A673 (cell line): ENCODE data around the gene OR12D1. TPM values are rescaled to one million over a fixed set of nuclear protein-coding genes. Genes with fewer than 3 reads are reported as not detected.
"Not testable (repeated sequence)": the region's sequence is repeated elsewhere in the genome, so short reads cannot be mapped to it uniquely, and the experiment has no call there.

Experiments
- BruUV-seq: library from RNA; stranded (reverse); fragments of 400-500 nt; replicated peaks from 2 replicates; lab custom pipeline; 2021; lab: Mats Ljungman, UMichigan
- CTCF ChIA-PET: fragments of 300-600 bp; sonication (Branson Sonifier 250); formaldehyde crosslinking; loops from one replicate; lab custom pipeline; 2022; ENCODE audit warnings: antibody characterized with exemption; lab: Charles Lee
- POLR2A ChIA-PET: fragments of 300-600 bp; sonication (Branson Sonifier 250); formaldehyde crosslinking; loops from one replicate; lab custom pipeline; 2022; ENCODE audit warnings: antibody characterized with exemption; ENCODE audit not compliant: low non-redundant PET; lab: Charles Lee
- DNase-seq: peaks from one replicate; pipeline ENCODE4 v3.0.0-alpha.2; 2015; ENCODE audit warnings: low spot score
- H3K27ac ChIP-seq: fragments of 200-600 bp; sonication (generic); 2 replicates; pipeline ENCODE4 v1.5.1; 2016; ENCODE audit warnings: mixed run types, low read depth, mild to moderate bottlenecking, mixed read lengths, antibody characterized with exemption, low read length; ENCODE audit not compliant: poor library complexity, severe bottlenecking
- H3K27me3 ChIP-seq: fragments of 200-600 bp; sonication (generic); replicated peaks from 2 replicates; pipeline ENCODE4 v1.6.1; 2017; ENCODE audit warnings: mixed run types, low read depth, mild to moderate bottlenecking, mixed read lengths, antibody characterized with exemption, low read length; ENCODE audit not compliant: insufficient read depth, poor library complexity
- H3K36me3 ChIP-seq: fragments of 200-600 bp; sonication (generic); 2 replicates; pipeline ENCODE4 v1.6.1; 2016; ENCODE audit warnings: mixed run types, mild to moderate bottlenecking, mixed read lengths, antibody characterized with exemption, low read length; ENCODE audit not compliant: insufficient read depth, poor library complexity, severe bottlenecking
- H3K4me1 ChIP-seq: fragments of 200-600 bp; sonication (generic); 2 replicates; pipeline ENCODE4 v1.6.1; 2017; ENCODE audit warnings: mixed run types, mild to moderate bottlenecking, mixed read lengths, antibody characterized with exemption, low read length; ENCODE audit not compliant: insufficient read depth, poor library complexity, severe bottlenecking
- H3K4me3 ChIP-seq: fragments of 200-600 bp; sonication (generic); 2 replicates; pipeline ENCODE4 v1.5.1; 2016; ENCODE audit warnings: low read depth, mixed run types, mild to moderate bottlenecking, mixed read lengths, low read length; ENCODE audit not compliant: poor library complexity, severe bottlenecking
- H3K9me3 ChIP-seq: fragments of 200-600 bp; sonication (generic); 2 replicates; pipeline ENCODE4 v1.6.1; 2016; ENCODE audit warnings: mixed run types, low read depth, mild to moderate bottlenecking, mixed read lengths, antibody characterized with exemption, low read length; ENCODE audit not compliant: poor library complexity, severe bottlenecking
- EZH2 ChIP-seq: fragments of 200-600 bp; sonication (generic); IDR thresholded peaks from 2 replicates; pipeline ENCODE4 v1.6.1; 2017; ENCODE audit warnings: borderline replicate concordance, low read depth, mild to moderate bottlenecking, mixed read lengths, antibody characterized with exemption, low read length; ENCODE audit not compliant: poor library complexity, severe bottlenecking
- intact Hi-C: fragments of 100-400 bp; cut with micrococcal nuclease; formaldehyde crosslinking; loops from one replicate; pipeline ENCODE4 v1.10.0; 2022; ENCODE audit not compliant: unreplicated experiment
- total RNA-seq: library from RNA; stranded (reverse); gene quantifications from 2 replicates; pipeline ENCODE4 v1.2.3, GENCODE V29; 2021
- TF ChIP-seq, protein P1 (sequence below): fragments of 300-800, 200-600 bp; sonication (generic); conservative IDR thresholded peaks from 2 replicates; pipeline ENCODE4 v1.5.1; 2017; ENCODE audit warnings: low read depth, mild to moderate bottlenecking, antibody characterized with exemption, low read length, moderate library complexity, mixed read lengths

Gene OR12D1
- total RNA-seq, 1 experiment from 2014 or later, result not detected

DNA sequence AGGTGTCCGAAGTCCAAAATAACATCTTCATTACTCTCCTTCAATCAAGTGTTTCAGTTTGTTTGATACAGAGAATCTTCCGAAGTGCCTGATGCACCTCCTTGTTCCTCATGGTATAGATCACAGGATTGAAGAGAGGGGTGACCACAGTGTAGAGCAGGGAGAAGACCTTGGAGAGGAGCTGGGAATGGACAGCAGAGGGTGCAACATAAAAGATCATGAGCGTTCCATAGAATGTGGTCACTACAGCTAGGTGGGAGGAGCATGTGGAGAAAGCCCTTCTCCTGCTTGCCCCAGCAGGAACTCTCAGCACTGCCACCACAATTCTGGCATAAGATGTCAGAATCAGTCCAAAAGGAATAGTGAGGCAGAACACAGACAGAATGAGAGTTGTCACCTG is 11.9 kb downstream of the OR12D1 start:
- H3K4me1 ChIP-seq, result no peaks in the 10 kb centered on the region
- H3K27me3 ChIP-seq, result peaks cover 30% of the 10 kb centered on the region
- CTCF ChIA-PET, result no interaction called here
- intact Hi-C loops, result no loop called here
- POLR2A ChIA-PET, result no interaction called here
- H3K27ac ChIP-seq, result no peak overlapping the region
- no peak for DNase-seq
- H3K36me3 ChIP-seq, result no peaks in the 10 kb centered on the region
- H3K9me3 ChIP-seq, result no peaks in the 10 kb centered on the region
- TF ChIP-seq, protein P1, sequence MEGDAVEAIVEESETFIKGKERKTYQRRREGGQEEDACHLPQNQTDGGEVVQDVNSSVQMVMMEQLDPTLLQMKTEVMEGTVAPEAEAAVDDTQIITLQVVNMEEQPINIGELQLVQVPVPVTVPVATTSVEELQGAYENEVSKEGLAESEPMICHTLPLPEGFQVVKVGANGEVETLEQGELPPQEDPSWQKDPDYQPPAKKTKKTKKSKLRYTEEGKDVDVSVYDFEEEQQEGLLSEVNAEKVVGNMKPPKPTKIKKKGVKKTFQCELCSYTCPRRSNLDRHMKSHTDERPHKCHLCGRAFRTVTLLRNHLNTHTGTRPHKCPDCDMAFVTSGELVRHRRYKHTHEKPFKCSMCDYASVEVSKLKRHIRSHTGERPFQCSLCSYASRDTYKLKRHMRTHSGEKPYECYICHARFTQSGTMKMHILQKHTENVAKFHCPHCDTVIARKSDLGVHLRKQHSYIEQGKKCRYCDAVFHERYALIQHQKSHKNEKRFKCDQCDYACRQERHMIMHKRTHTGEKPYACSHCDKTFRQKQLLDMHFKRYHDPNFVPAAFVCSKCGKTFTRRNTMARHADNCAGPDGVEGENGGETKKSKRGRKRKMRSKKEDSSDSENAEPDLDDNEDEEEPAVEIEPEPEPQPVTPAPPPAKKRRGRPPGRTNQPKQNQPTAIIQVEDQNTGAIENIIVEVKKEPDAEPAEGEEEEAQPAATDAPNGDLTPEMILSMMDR, result no peak
- no peak for TF ChIP-seq EZH2
- no TSS peak for BruUV-seq
- H3K4me3 ChIP-seq, result no peak overlapping the region

DNA sequence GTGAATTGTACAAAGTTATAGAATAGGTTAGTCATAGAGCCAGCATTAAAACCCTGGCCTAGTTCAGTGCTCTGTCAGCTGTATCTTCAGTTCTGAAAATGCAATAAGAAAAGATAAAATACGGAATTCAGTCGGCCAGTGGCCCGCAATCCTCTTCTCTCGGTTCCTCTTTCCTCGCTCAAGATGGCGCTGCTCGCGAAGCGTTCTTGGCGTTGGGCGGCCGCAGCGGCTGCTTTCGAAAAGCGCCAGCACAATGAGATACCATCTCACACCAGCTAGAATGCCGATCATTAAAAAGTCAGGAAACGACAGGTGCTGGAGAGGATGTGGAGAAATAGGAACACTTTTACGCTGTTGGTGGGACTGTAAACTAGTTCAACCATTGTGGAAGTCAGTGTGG is 22.0 kb downstream of the OR12D1 start:
- DNase-seq, CTCF ChIA-PET: not testable (repeated sequence)

DNA sequence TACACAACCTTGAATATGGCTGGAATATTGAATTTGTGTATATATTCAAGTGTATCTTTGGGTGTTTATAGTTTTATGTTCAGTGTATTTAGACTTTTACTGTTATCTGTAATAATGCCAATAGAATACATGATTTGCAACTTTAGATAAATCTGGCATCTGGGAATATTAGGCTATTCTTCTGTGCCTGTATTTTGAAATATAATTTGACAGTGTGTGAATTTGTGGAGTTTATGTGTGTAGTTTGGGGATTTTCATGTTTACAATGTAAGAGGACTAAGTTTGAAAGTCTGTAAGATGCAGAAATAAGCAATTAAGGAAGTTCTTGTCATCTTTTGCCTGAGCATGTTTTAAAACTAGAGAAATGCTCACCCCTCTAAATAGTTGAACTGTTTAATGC is 24.3 kb downstream of the OR12D1 start, which contains the start of gene OR10C1:
TSS of gene OR10C1 (plus strand) at position 301 of the 400 bp plus-strand sequence. CDS start 710 bp downstream, outside the sequence.
- no peak within 1 kb of the TSS for H3K4me3 ChIP-seq
- intact Hi-C loops, result no loop called here
- ChIA-PET POLR2A (no interaction called here), CTCF (no interaction called here)
- peaks cover 31% of the 10 kb centered on the region for H3K27me3 ChIP-seq
- no peaks in the 10 kb centered on the region for H3K9me3 ChIP-seq
- no peak within 1 kb of the TSS for H3K27ac ChIP-seq
- no peak for TF ChIP-seq EZH2
- TF ChIP-seq, protein P1, result no peak
- no TSS peak for BruUV-seq
- H3K36me3 ChIP-seq, result no peaks in the 10 kb centered on the region
- H3K4me1 ChIP-seq, result no peaks in the 10 kb centered on the region
- DNase-seq, result no peak

More for the DNA sequence above, 22.0 kb downstream of the OR12D1 start:
- intact Hi-C loops, H3K9me3 ChIP-seq, H3K27ac ChIP-seq, BruUV-seq, H3K4me3 ChIP-seq, H3K36me3 ChIP-seq, POLR2A ChIA-PET, H3K4me1 ChIP-seq: not testable (repeated sequence)
- H3K27me3 ChIP-seq, result peaks cover 25% of the 10 kb centered on the region

DNA sequence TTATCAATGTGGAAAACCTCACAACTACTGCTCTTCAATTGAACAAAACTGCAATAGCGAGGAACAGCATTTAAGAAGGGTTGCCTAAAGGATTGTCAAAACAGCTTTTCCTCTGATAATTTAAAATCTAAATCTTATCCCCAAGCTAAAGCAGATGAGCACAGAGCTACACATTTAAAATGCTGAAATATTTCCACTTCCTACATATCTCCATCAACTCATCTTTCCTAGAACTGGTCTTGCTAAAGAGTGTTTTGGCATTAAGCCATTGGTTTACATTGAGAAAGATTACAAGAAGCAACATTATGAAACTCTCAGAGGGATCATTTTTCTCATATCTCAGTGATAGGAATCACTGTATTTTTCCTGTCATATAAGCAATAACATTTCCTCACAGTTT is 28.0 kb downstream of the OR12D1 start:
- intact Hi-C loops, result no loop called here
- ChIA-PET POLR2A (no interaction called here), CTCF (no interaction called here)
- Histone ChIP-seq H3K4me3 (no peak overlapping the region), H3K4me1 (no peaks in the 10 kb centered on the region), H3K27ac (no peak overlapping the region), H3K36me3 (no peaks in the 10 kb centered on the region), H3K9me3 (no peaks in the 10 kb centered on the region), H3K27me3 (peaks cover 31% of the 10 kb centered on the region)
- no peak for TF ChIP-seq EZH2
- TF ChIP-seq, protein P1, result no peak
- no peak for DNase-seq
- BruUV-seq, result no TSS peak

DNA sequence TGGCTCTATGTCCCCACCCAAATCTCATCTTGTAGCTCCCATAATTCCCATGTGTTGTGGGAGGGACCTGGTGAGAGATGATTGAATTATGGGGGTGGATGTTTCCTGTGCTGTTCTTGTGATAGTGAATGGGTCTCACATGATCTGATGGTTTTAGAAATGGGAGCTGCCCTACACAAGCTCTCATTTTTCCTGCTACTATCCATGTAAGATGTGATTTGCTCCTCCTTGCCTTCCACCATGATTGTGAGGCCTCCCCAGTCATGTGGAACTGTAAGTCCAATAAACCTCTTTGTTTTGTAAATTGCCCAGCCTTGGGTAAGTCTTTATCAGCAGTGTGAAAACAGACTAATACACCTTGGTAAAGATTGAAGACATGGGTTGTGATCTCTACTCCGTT is 29.3 kb downstream of the OR12D1 start:
- BruUV-seq, H3K9me3 ChIP-seq, CTCF ChIA-PET, H3K4me3 ChIP-seq, H3K36me3 ChIP-seq, DNase-seq, POLR2A ChIA-PET, H3K27ac ChIP-seq, H3K4me1 ChIP-seq, intact Hi-C loops: not testable (repeated sequence)
- peaks cover 19% of the 10 kb centered on the region for H3K27me3 ChIP-seq
